ENCODE results near the gene IFFO2.

The IFFO2 gene

GRCh38 chr1:18900303-18900841 lies 56.1 kb downstream of the IFFO2 start:
- Histone ChIP-seq H3K4me2 (ENCODE audit: low read length) (no peak overlapping the region), H3K9me3 (ENCODE audit: insufficient read depth, low read depth, low read length) (peaks cover 2% of the 10 kb centered on the region), H2BK120ac (ENCODE audit: insufficient read depth, low read length, poor library complexity) (no peak overlapping the region), H3K79me2 (ENCODE audit: control insufficient read depth, insufficient read depth, low read length, poor library complexity) (peaks cover 8% of the 10 kb centered on the region), H3K27ac (ENCODE audit: low read depth, low read length) (no peak overlapping the region), H3K79me1 (ENCODE audit: low read length) (peaks cover 19% of the 10 kb centered on the region), H4K8ac (ENCODE audit: low read depth, low read length) (no peak overlapping the region), H3K4me3 (ENCODE audit: low read depth, low read length) (no peak overlapping the region), H3K23ac (ENCODE audit: low read length) (no peak overlapping the region), H2BK5ac (ENCODE audit: low read depth, low read length, poor library complexity) (no peak overlapping the region), H2AK5ac (ENCODE audit: low read length) (no peak overlapping the region), H3K27me3 (ENCODE audit: insufficient read depth, low read length) (no peaks in the 10 kb centered on the region), H2BK12ac (ENCODE audit: low read length) (no peak overlapping the region), H3K14ac (ENCODE audit: low read length) (no peak overlapping the region), H3K4ac (ENCODE audit: low read depth, low read length) (peak overlapping the region; percentile 31), H3K9ac (ENCODE audit: low read length) (no peak overlapping the region), H3K36me3 (ENCODE audit: control insufficient read depth in 1 of 2, insufficient read depth in 2 of 2, low read length in 2 of 2) (peaks cover 15 to 18% of the 10 kb centered on the region in 2 experiments), H3K18ac (ENCODE audit: low read length) (no peak overlapping the region), H2AFZ (ENCODE audit: insufficient read depth, low read length, poor library complexity) (no peak overlapping the region), H3K4me1 (ENCODE audit: control insufficient read depth in 1 of 2, insufficient read depth in 2 of 2, low read length in 2 of 2) (peaks cover 13 to 28% of the 10 kb centered on the region in 2 experiments), H4K91ac (ENCODE audit: low read depth, low read length) (no peak overlapping the region), H4K12ac (ENCODE audit: low read depth, low read length) (no peak overlapping the region)
- no peak for DNase-seq
- WGBS (ENCODE audit: extremely low coverage, insufficient coverage, insufficient read length), result no CpG with 5 or more reads among the region's 10 CpGs

GRCh38 chr1:18899363-18900049 lies 57.0 kb downstream of the IFFO2 start:
- H3K4ac ChIP-seq (ENCODE audit: low read depth, low read length), result no peak overlapping the region
- H3K4me1 ChIP-seq (ENCODE audit: control insufficient read depth in 1 of 2, insufficient read depth in 2 of 2, low read length in 2 of 2), result peaks cover 21 to 34% of the 10 kb centered on the region in 2 experiments
- no peak overlapping the region for H3K4me3 ChIP-seq (ENCODE audit: low read depth, low read length)
- H3K36me3 ChIP-seq (ENCODE audit: control insufficient read depth in 1 of 2, insufficient read depth in 2 of 2, low read length in 2 of 2), result peaks cover 10 to 16% of the 10 kb centered on the region in 2 experiments
- H3K4me2 ChIP-seq (ENCODE audit: low read length), result no peak overlapping the region
- H3K27ac ChIP-seq (ENCODE audit: low read depth, low read length), result no peak overlapping the region
- H3K23ac ChIP-seq (ENCODE audit: low read length), result no peak overlapping the region
- no peak overlapping the region for H2BK12ac ChIP-seq (ENCODE audit: low read length)
- H2BK5ac ChIP-seq (ENCODE audit: low read depth, low read length, poor library complexity), result no peak overlapping the region
- peaks cover 22% of the 10 kb centered on the region for H3K79me1 ChIP-seq (ENCODE audit: low read length)
- no peak overlapping the region for H2BK120ac ChIP-seq (ENCODE audit: insufficient read depth, low read length, poor library complexity)
- H2AFZ ChIP-seq (ENCODE audit: insufficient read depth, low read length, poor library complexity), result no peak overlapping the region
- no peak overlapping the region for H4K8ac ChIP-seq (ENCODE audit: low read depth, low read length)
- no CpG with 5 or more reads among the region's 4 CpGs for WGBS (ENCODE audit: extremely low coverage, insufficient coverage, insufficient read length)
- H4K12ac ChIP-seq (ENCODE audit: low read depth, low read length), result no peak overlapping the region
- no peak overlapping the region for H3K14ac ChIP-seq (ENCODE audit: low read length)
- no peaks in the 10 kb centered on the region for H3K27me3 ChIP-seq (ENCODE audit: insufficient read depth, low read length)
- peaks cover 2% of the 10 kb centered on the region for H3K9me3 ChIP-seq (ENCODE audit: insufficient read depth, low read depth, low read length)
- DNase-seq, result no peak
- peaks cover 8% of the 10 kb centered on the region for H3K79me2 ChIP-seq (ENCODE audit: control insufficient read depth, insufficient read depth, low read length, poor library complexity)
- no peak overlapping the region for H2AK5ac ChIP-seq (ENCODE audit: low read length)
- no peak overlapping the region for H4K91ac ChIP-seq (ENCODE audit: low read depth, low read length)
- no peak overlapping the region for H3K18ac ChIP-seq (ENCODE audit: low read length)
- no peak overlapping the region for H3K9ac ChIP-seq (ENCODE audit: low read length)

- H3K14ac ChIP-seq (ENCODE audit: low read length), result no peak overlapping the region
- peaks cover 8% of the 10 kb centered on the region for H3K79me2 ChIP-seq (ENCODE audit: control insufficient read depth, insufficient read depth, low read length, poor library complexity)
- H2BK5ac ChIP-seq (ENCODE audit: low read depth, low read length, poor library complexity), result no peak overlapping the region
- H3K36me3 ChIP-seq (ENCODE audit: control insufficient read depth in 1 of 2, insufficient read depth in 2 of 2, low read length in 2 of 2), result peaks cover 10 to 16% of the 10 kb centered on the region in 2 experiments
- no peak overlapping the region for H3K23ac ChIP-seq (ENCODE audit: low read length)
- H3K79me1 ChIP-seq (ENCODE audit: low read length), result peaks cover 27% of the 10 kb centered on the region
- no peak overlapping the region for H2BK120ac ChIP-seq (ENCODE audit: insufficient read depth, low read length, poor library complexity)
- no peak overlapping the region for H2AK5ac ChIP-seq (ENCODE audit: low read length)
- no peak overlapping the region for H3K4me2 ChIP-seq (ENCODE audit: low read length)
- no peaks in the 10 kb centered on the region for H3K27me3 ChIP-seq (ENCODE audit: insufficient read depth, low read length)
- WGBS (ENCODE audit: extremely low coverage, insufficient coverage, insufficient read length), result no CpG with 5 or more reads among the region's 8 CpGs
- no peak for DNase-seq
- no peak overlapping the region for H3K27ac ChIP-seq (ENCODE audit: low read depth, low read length)
- no peak overlapping the region for H4K91ac ChIP-seq (ENCODE audit: low read depth, low read length)
- peaks cover 20 to 35% of the 10 kb centered on the region in 2 experiments for H3K4me1 ChIP-seq (ENCODE audit: control insufficient read depth in 1 of 2, insufficient read depth in 2 of 2, low read length in 2 of 2)
- no peak overlapping the region for H3K4ac ChIP-seq (ENCODE audit: low read depth, low read length)
- H3K9ac ChIP-seq (ENCODE audit: low read length), result no peak overlapping the region
- H4K12ac ChIP-seq (ENCODE audit: low read depth, low read length), result no peak overlapping the region
- no peak overlapping the region for H3K18ac ChIP-seq (ENCODE audit: low read length)
- H3K9me3 ChIP-seq (ENCODE audit: insufficient read depth, low read depth, low read length), result peaks cover 2% of the 10 kb centered on the region
- no peak overlapping the region for H2AFZ ChIP-seq (ENCODE audit: insufficient read depth, low read length, poor library complexity)
- no peak overlapping the region for H3K4me3 ChIP-seq (ENCODE audit: low read depth, low read length)
- no peak overlapping the region for H4K8ac ChIP-seq (ENCODE audit: low read depth, low read length)
- no peak overlapping the region for H2BK12ac ChIP-seq (ENCODE audit: low read length)
Observed at GRCh38 chr1:18898567-18898966, 57.9 kb downstream of the IFFO2 start.

- peaks cover 10 to 16% of the 10 kb centered on the region in 2 experiments for H3K36me3 ChIP-seq (ENCODE audit: control insufficient read depth in 1 of 2, insufficient read depth in 2 of 2, low read length in 2 of 2)
- H2BK120ac ChIP-seq (ENCODE audit: insufficient read depth, low read length, poor library complexity), result no peak overlapping the region
- peak overlapping the region; percentile 0 for H2BK5ac ChIP-seq (ENCODE audit: low read depth, low read length, poor library complexity)
- peak overlapping the region; percentile 1 for H3K14ac ChIP-seq (ENCODE audit: low read length)
- H3K27me3 ChIP-seq (ENCODE audit: insufficient read depth, low read length), result no peaks in the 10 kb centered on the region
- peaks cover 30% of the 10 kb centered on the region for H3K79me1 ChIP-seq (ENCODE audit: low read length)
- DNase-seq, result no peak
- peak overlapping the region; percentile 23 for H2BK12ac ChIP-seq (ENCODE audit: low read length)
- peak overlapping the region; percentile 79 for H3K27ac ChIP-seq (ENCODE audit: low read depth, low read length)
- H4K8ac ChIP-seq (ENCODE audit: low read depth, low read length), result no peak overlapping the region
- peaks cover 2% of the 10 kb centered on the region for H3K9me3 ChIP-seq (ENCODE audit: insufficient read depth, low read depth, low read length)
- no peak overlapping the region for H3K4me3 ChIP-seq (ENCODE audit: low read depth, low read length)
- H3K4me1 ChIP-seq (ENCODE audit: control insufficient read depth in 1 of 2, insufficient read depth in 2 of 2, low read length in 2 of 2), result peaks cover 34 to 43% of the 10 kb centered on the region in 2 experiments
- no peak overlapping the region for H3K9ac ChIP-seq (ENCODE audit: low read length)
- H4K12ac ChIP-seq (ENCODE audit: low read depth, low read length), result no peak overlapping the region
- no peak overlapping the region for H2AFZ ChIP-seq (ENCODE audit: insufficient read depth, low read length, poor library complexity)
- peaks cover 6% of the 10 kb centered on the region for H3K79me2 ChIP-seq (ENCODE audit: control insufficient read depth, insufficient read depth, low read length, poor library complexity)
- no peak overlapping the region for H3K4me2 ChIP-seq (ENCODE audit: low read length)
- H2AK5ac ChIP-seq (ENCODE audit: low read length), result no peak overlapping the region
- no peak overlapping the region for H3K18ac ChIP-seq (ENCODE audit: low read length)
- no peak overlapping the region for H3K4ac ChIP-seq (ENCODE audit: low read depth, low read length)
- H4K91ac ChIP-seq (ENCODE audit: low read depth, low read length), result peak overlapping the region; percentile 40
- no peak overlapping the region for H3K23ac ChIP-seq (ENCODE audit: low read length)
- no CpG with 5 or more reads among the region's 6 CpGs for WGBS (ENCODE audit: extremely low coverage, insufficient coverage, insufficient read length)
Observed at GRCh38 chr1:18895317-18895716, 61.2 kb downstream of the IFFO2 start.

All from trophoblast cell (in vitro differentiated cells and primary cell).